ENCODE data around the gene HPX. TPM values are rescaled to one million over a fixed set of nuclear protein-coding genes. Genes with fewer than 3 reads are reported as not detected.

HPX gene
- total and polyA plus RNA-seq, 2 of the 13 experiments (the other 11 are each of a cell fraction or from before 2014, with no cell fraction given), result 9.2 to 57.4 TPM

DNA sequence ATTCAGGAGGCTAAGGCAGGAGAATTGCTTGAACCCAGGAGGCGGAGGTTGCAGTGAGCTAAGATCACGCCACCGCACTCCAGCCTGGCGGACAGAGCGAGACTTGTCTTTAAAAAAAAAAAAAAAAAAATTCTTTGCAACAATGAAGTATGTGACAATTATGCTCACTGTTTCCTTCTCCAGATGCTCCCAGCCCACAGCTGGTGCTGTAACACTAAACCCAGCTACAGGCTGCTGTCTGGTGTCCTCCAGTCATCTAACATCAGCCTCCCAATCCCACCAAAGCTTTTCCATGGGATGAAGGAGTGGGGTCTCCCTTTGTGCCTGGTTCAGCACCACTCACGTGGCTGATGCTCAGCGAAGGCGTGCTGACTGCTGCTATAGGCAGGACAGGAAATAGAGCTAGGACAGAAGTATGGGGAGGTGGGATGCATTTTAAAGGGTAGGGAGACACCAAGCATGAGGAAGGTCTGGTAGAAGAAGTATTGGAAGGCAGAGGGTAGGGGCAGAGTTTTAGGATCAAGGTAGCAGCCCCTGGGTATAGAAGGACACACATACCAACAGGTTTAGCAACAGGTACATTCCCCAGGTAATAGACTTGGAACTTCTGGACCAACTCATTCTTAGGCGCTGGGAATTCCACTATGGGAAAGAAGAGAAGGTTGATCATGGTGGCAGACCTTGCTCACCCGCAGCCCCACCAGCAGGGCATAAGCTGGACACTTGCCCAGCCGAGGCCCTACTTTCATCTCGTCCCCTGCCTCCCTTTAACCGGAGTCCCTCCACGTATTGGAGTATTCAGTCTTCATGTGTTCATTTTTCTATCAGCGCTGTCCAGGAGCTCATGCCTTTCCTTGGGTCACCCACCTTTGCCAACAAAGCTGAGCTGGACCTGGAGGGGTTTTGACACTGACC is 40.1 kb downstream of the HPX start (continued):
- TF ChIP-seq, protein P1, sequence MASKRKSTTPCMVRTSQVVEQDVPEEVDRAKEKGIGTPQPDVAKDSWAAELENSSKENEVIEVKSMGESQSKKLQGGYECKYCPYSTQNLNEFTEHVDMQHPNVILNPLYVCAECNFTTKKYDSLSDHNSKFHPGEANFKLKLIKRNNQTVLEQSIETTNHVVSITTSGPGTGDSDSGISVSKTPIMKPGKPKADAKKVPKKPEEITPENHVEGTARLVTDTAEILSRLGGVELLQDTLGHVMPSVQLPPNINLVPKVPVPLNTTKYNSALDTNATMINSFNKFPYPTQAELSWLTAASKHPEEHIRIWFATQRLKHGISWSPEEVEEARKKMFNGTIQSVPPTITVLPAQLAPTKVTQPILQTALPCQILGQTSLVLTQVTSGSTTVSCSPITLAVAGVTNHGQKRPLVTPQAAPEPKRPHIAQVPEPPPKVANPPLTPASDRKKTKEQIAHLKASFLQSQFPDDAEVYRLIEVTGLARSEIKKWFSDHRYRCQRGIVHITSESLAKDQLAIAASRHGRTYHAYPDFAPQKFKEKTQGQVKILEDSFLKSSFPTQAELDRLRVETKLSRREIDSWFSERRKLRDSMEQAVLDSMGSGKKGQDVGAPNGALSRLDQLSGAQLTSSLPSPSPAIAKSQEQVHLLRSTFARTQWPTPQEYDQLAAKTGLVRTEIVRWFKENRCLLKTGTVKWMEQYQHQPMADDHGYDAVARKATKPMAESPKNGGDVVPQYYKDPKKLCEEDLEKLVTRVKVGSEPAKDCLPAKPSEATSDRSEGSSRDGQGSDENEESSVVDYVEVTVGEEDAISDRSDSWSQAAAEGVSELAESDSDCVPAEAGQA (IDR thresholded peaks at IDR 0.05; ENCODE audit: low read depth), result no peak
- TF ChIP-seq, protein P1 (CRISPR knock-in tag; IDR thresholded peaks at IDR 0.05; ENCODE audit: borderline replicate concordance), result no peak
- no peak for TF ChIP-seq ETV5 (CRISPR knock-in tag; IDR thresholded peaks at IDR 0.05; ENCODE audit: borderline replicate concordance)
- TF ChIP-seq HNRNPLL (IDR thresholded peaks at IDR 0.05; ENCODE audit: low read depth, low read length, poor library complexity, severe bottlenecking), result no peak
- TF ChIP-seq ZNF329 (CRISPR knock-in tag; IDR thresholded peaks at IDR 0.05; ENCODE audit: low read depth), result no peak

DNA sequence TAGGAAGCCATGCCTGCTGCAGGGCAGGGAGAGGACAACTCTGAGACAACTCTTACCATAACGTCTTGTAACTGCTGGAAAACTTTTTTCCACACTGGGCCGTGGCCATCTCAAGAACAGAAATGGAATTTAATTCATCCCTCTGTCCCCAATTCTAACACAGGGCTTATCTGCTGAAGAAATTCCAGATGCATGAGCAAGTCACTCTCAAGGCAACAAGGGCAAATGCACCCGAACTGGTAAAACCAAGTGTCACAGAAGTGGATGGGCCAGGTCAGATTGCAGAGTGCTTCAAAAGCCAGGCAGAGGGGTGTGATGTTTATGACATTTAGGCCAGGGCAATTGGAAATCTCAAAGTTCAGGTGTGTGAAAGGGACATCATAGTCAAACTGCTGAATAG is 43.2 kb downstream of the HPX start:
- ATAC-seq, result no peak
- TF ChIP-seq ZNF292 (CRISPR knock-in tag; IDR thresholded peaks at IDR 0.05; ENCODE audit: borderline replicate concordance, low read depth) (no peak), ZMYM4 (CRISPR knock-in tag; IDR thresholded peaks at IDR 0.05) (no peak), TEAD3 (CRISPR knock-in tag; optimal IDR thresholded peaks at IDR 0.05; ENCODE audit: borderline replicate concordance) (no peak), ZNF530 (CRISPR knock-in tag; IDR thresholded peaks at IDR 0.05; ENCODE audit: low read depth) (no peak), ZNF746 (CRISPR knock-in tag; IDR thresholded peaks at IDR 0.05) (no peak)
- TF ChIP-seq, protein P2, sequence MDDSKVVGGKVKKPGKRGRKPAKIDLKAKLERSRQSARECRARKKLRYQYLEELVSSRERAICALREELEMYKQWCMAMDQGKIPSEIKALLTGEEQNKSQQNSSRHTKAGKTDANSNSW (CRISPR knock-in tag; IDR thresholded peaks at IDR 0.05; ENCODE audit: borderline replicate concordance), result no peak
- TF ChIP-seq, protein P3, sequence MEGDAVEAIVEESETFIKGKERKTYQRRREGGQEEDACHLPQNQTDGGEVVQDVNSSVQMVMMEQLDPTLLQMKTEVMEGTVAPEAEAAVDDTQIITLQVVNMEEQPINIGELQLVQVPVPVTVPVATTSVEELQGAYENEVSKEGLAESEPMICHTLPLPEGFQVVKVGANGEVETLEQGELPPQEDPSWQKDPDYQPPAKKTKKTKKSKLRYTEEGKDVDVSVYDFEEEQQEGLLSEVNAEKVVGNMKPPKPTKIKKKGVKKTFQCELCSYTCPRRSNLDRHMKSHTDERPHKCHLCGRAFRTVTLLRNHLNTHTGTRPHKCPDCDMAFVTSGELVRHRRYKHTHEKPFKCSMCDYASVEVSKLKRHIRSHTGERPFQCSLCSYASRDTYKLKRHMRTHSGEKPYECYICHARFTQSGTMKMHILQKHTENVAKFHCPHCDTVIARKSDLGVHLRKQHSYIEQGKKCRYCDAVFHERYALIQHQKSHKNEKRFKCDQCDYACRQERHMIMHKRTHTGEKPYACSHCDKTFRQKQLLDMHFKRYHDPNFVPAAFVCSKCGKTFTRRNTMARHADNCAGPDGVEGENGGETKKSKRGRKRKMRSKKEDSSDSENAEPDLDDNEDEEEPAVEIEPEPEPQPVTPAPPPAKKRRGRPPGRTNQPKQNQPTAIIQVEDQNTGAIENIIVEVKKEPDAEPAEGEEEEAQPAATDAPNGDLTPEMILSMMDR (CRISPR knock-in tag; IDR thresholded peaks at IDR 0.05), result no peak
- TF ChIP-seq, protein P4, sequence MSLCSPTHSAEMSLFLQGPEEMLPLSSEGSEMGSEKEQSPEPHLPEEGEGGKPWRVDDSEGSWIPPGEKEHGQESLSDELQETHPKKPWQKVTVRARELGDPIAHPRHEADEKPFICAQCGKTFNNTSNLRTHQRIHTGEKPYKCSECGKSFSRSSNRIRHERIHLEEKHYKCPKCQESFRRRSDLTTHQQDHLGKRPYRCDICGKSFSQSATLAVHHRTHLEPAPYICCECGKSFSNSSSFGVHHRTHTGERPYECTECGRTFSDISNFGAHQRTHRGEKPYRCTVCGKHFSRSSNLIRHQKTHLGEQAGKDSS (CRISPR knock-in tag; IDR thresholded peaks at IDR 0.05; ENCODE audit: borderline replicate concordance, low read depth), result no peak

More for the DNA sequence above, 43.2 kb downstream of the HPX start:
- ChIA-PET POLR2A (no interaction called here), CTCF (ENCODE audit: low intra/inter-chr PET ratio, low total read pairs) (no interaction called here)
- H3K27me3 ChIP-seq (ENCODE audit: control insufficient read depth in 1 of 2, insufficient read depth in 2 of 2, low read length in 2 of 2), result 0 out of 5 replicates have a peak, but pooled peaks cover 0 to 3% of the 10 kb centered on the region in 2 experiments
- no peaks in the 10 kb centered on the region for H3K36me3 ChIP-seq (replicated peaks in 1 of 2; ENCODE audit: control insufficient read depth in 1 of 2, insufficient read depth in 2 of 2, low read length in 2 of 2)
- DNase-seq (ENCODE audit: low spot score) (no peak), FAIRE-seq (no peak)
- no peaks in the 10 kb centered on the region for H3K79me2 ChIP-seq (ENCODE audit: insufficient read depth, low read length)
- H2AFZ ChIP-seq (ENCODE audit: low read length), result no peak overlapping the region
- no TSS peak for BruUV-seq (replicated peaks)
- no peak overlapping the region for H3K4me3 ChIP-seq (replicated peaks in 1 of 3; ENCODE audit: insufficient read depth in 1 of 3, low read depth in 2 of 3, low read length in 3 of 3)
- H3K4me2 ChIP-seq (ENCODE audit: low read depth, low read length), result no peak overlapping the region
- H3K27ac ChIP-seq (ENCODE audit: extremely low read length, insufficient read depth, low read length), result no peak overlapping the region
- WGBS (ENCODE audit: low lambda C conversion rate), result 0% methylated on average over 3 of the region's 3 CpGs
- H4K20me1 ChIP-seq (ENCODE audit: insufficient read depth, low read length), result no peaks in the 10 kb centered on the region
- H3K4me1 ChIP-seq (ENCODE audit: insufficient read depth, low read length), result peaks cover 19% of the 10 kb centered on the region
- intact Hi-C loops (cut with micrococcal nuclease; ENCODE audit: unreplicated experiment) (no loop called here), in situ Hi-C loops (cut with HindIII; ENCODE audit: extremely low pct_ligation_motif_present, low pct_unique_long_range_greater_than_20kb) (no loop called here)
- no peak overlapping the region for H3K9ac ChIP-seq (ENCODE audit: insufficient read depth, low read depth, low read length)
- no peaks in the 10 kb centered on the region for H3K9me3 ChIP-seq (ENCODE audit: low read length)

All from HepG2 (cell line).